SU-DHL-6 (cell line): ENCODE data around the gene FOXR1.

ENCODE experiments used
- EZH2phosphoT487 ChIP-seq: fragments of 200-600 bp; sonication (generic), shearing (Covaris generic); conservative IDR thresholded peaks from 2 replicates; pipeline ENCODE4 v1.6.1; 2018; ENCODE audit warnings: mild to moderate bottlenecking, antibody characterized with exemption, low read length, moderate library complexity, mixed read lengths
- TF ChIP-seq, protein P1 (sequence below): fragments of 200-600 bp; sonication (generic); IDR thresholded peaks from one replicate; pipeline ENCODE4 v1.5.1; 2017; ENCODE audit warnings: antibody characterized with exemption, mild to moderate bottlenecking, low read length, moderate library complexity; ENCODE audit not compliant: insufficient read depth, poor library complexity, severe bottlenecking

GRCh38 chr11:118979434-118979833 lies 7.9 kb downstream of the FOXR1 start:
- TF ChIP-seq, protein P1, sequence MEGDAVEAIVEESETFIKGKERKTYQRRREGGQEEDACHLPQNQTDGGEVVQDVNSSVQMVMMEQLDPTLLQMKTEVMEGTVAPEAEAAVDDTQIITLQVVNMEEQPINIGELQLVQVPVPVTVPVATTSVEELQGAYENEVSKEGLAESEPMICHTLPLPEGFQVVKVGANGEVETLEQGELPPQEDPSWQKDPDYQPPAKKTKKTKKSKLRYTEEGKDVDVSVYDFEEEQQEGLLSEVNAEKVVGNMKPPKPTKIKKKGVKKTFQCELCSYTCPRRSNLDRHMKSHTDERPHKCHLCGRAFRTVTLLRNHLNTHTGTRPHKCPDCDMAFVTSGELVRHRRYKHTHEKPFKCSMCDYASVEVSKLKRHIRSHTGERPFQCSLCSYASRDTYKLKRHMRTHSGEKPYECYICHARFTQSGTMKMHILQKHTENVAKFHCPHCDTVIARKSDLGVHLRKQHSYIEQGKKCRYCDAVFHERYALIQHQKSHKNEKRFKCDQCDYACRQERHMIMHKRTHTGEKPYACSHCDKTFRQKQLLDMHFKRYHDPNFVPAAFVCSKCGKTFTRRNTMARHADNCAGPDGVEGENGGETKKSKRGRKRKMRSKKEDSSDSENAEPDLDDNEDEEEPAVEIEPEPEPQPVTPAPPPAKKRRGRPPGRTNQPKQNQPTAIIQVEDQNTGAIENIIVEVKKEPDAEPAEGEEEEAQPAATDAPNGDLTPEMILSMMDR = no peak
- no peak for TF ChIP-seq EZH2phosphoT487
